ENCODE results near the gene ZFPL1. TPM values are rescaled to one million over a fixed set of nuclear protein-coding genes. Genes with fewer than 3 reads are reported as not detected.

ZFPL1 gene
- total and polyA plus RNA-seq, 4 donors: 12.3 to 19.2 (median 16.3) TPM

DNA sequence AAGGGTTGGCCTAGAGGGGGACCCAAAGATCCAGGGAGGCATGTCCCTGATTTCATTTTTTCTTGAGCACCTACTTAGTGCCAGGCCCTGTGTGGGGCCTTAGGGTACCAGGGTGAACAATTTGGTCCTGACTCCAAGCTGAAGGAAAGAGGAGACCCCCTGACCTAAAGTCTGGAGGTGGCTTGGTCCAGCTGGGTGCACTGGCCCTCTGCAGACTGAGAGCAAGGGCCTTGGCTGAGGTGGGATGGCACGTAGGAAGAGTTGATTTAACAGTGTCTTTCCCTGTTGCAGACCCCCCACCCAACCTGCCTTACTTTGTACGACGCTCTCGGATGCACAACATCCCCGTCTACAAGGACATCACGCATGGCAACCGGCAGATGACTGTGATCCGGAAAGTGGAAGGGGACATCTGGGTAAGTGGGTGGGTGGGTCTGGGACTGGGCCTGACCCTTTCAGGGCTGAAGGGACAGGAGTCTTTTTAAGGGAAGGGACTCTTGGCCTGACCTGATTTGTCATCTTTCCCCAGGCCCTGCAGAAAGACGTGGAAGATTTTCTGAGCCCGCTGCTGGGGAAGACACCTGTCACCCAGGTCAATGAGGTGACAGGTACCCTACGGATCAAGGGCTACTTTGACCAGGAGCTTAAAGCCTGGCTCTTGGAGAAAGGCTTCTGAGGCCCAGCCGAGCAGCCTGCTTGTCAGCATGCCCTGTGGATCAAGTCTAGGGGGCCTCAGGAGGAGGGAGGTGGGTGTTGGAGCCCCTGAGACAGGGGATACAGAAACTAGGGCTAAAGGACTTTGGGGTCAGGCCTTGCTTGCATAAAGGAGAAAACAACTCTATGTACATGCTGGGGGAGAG is 41.4 kb downstream of the ZFPL1 start (continued):
- TF ChIP-seq EGR1 (IDR thresholded peaks at IDR 0.05; ENCODE audit: low read depth in 2 of 2): no peak
- no peak for TF ChIP-seq SP1 (IDR thresholded peaks at IDR 0.05)

DNA sequence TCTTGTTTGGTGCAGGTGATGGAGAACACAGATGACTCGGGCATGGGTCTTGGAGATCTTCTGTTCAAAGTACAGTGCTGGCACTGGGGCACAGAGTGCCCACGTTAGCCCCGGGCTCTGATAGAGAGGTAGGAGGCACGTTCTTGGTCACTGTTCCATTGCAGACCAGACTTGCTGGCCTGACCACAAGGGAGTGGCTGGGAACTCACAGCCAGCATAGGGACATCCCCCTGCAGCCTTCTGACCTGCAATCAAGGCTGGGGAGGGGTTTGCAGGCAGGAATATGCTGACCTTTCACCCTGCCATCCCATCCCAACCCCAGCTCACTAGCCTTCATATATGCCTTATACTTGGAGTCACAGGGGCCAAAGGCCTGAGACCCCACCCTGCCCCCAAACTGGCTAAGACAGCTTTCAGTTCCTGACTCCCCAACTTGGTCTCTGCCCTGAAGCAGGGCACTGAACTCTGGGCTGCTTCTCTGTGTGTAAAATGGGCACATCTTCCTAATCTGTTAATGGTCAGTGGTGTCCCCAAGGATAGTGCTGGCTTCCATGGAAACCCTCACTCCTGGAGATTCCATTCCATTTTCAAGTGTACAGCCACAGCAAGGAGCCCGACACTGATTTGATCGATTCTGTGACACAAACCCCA is 42.7 kb downstream of the ZFPL1 start:
- no peak overlapping the region for H3K27ac ChIP-seq (ENCODE audit: low read depth in 1 of 2, low read length in 2 of 2)
- no peaks in the 10 kb centered on the region for H3K27me3 ChIP-seq (ENCODE audit: control insufficient read depth in 4 of 4, insufficient read depth in 4 of 4, low read length in 3 of 4)
- no peaks in the 10 kb centered on the region for H3K9me3 ChIP-seq (ENCODE audit: control insufficient read depth in 4 of 4, low read length in 3 of 4)
- WGBS: 73% methylated on average over 6 of the region's 6 CpGs
- no peak overlapping the region for H3K4me3 ChIP-seq (ENCODE audit: low read depth in 1 of 3, low read length in 3 of 3)
- peaks cover 33 to 70% (median 49%) of the 10 kb centered on the region in 4 donors for H3K36me3 ChIP-seq (ENCODE audit: control insufficient read depth in 4 of 4, insufficient read depth in 3 of 4, low read depth in 1 of 4, low read length in 3 of 4)
- peaks cover 0 to 17% (median 11%) of the 10 kb centered on the region in 4 donors for H3K4me1 ChIP-seq (ENCODE audit: control insufficient read depth in 4 of 4, insufficient read depth in 4 of 4, low read length in 3 of 4)
- DNase-seq (ENCODE audit: low spot score): no peak
- H3K9ac ChIP-seq (ENCODE audit: low read depth in 1 of 2, low read length in 2 of 2): no peak overlapping the region
- TF ChIP-seq, protein P1, sequence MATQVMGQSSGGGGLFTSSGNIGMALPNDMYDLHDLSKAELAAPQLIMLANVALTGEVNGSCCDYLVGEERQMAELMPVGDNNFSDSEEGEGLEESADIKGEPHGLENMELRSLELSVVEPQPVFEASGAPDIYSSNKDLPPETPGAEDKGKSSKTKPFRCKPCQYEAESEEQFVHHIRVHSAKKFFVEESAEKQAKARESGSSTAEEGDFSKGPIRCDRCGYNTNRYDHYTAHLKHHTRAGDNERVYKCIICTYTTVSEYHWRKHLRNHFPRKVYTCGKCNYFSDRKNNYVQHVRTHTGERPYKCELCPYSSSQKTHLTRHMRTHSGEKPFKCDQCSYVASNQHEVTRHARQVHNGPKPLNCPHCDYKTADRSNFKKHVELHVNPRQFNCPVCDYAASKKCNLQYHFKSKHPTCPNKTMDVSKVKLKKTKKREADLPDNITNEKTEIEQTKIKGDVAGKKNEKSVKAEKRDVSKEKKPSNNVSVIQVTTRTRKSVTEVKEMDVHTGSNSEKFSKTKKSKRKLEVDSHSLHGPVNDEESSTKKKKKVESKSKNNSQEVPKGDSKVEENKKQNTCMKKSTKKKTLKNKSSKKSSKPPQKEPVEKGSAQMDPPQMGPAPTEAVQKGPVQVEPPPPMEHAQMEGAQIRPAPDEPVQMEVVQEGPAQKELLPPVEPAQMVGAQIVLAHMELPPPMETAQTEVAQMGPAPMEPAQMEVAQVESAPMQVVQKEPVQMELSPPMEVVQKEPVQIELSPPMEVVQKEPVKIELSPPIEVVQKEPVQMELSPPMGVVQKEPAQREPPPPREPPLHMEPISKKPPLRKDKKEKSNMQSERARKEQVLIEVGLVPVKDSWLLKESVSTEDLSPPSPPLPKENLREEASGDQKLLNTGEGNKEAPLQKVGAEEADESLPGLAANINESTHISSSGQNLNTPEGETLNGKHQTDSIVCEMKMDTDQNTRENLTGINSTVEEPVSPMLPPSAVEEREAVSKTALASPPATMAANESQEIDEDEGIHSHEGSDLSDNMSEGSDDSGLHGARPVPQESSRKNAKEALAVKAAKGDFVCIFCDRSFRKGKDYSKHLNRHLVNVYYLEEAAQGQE (IDR thresholded peaks at IDR 0.05): no peak
- TF ChIP-seq GABPA (IDR thresholded peaks at IDR 0.05 in 1 of 2, conservative IDR thresholded peaks at IDR 0.05 in 1 of 2) (no peak), TAF1 (conservative IDR thresholded peaks at IDR 0.05) (no peak), SP1 (IDR thresholded peaks at IDR 0.05) (no peak), JUND (IDR thresholded peaks at IDR 0.05) (no peak), NR2F2 (IDR thresholded peaks at IDR 0.05) (no peak)
- TF ChIP-seq, protein P2, sequence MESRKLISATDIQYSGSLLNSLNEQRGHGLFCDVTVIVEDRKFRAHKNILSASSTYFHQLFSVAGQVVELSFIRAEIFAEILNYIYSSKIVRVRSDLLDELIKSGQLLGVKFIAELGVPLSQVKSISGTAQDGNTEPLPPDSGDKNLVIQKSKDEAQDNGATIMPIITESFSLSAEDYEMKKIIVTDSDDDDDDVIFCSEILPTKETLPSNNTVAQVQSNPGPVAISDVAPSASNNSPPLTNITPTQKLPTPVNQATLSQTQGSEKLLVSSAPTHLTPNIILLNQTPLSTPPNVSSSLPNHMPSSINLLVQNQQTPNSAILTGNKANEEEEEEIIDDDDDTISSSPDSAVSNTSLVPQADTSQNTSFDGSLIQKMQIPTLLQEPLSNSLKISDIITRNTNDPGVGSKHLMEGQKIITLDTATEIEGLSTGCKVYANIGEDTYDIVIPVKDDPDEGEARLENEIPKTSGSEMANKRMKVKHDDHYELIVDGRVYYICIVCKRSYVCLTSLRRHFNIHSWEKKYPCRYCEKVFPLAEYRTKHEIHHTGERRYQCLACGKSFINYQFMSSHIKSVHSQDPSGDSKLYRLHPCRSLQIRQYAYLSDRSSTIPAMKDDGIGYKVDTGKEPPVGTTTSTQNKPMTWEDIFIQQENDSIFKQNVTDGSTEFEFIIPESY (IDR thresholded peaks at IDR 0.05): no peak
- TF ChIP-seq, protein P3, sequence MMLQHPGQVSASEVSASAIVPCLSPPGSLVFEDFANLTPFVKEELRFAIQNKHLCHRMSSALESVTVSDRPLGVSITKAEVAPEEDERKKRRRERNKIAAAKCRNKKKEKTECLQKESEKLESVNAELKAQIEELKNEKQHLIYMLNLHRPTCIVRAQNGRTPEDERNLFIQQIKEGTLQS (IDR thresholded peaks at IDR 0.05): no peak
- TF ChIP-seq, protein P4, sequence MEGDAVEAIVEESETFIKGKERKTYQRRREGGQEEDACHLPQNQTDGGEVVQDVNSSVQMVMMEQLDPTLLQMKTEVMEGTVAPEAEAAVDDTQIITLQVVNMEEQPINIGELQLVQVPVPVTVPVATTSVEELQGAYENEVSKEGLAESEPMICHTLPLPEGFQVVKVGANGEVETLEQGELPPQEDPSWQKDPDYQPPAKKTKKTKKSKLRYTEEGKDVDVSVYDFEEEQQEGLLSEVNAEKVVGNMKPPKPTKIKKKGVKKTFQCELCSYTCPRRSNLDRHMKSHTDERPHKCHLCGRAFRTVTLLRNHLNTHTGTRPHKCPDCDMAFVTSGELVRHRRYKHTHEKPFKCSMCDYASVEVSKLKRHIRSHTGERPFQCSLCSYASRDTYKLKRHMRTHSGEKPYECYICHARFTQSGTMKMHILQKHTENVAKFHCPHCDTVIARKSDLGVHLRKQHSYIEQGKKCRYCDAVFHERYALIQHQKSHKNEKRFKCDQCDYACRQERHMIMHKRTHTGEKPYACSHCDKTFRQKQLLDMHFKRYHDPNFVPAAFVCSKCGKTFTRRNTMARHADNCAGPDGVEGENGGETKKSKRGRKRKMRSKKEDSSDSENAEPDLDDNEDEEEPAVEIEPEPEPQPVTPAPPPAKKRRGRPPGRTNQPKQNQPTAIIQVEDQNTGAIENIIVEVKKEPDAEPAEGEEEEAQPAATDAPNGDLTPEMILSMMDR (IDR thresholded peaks at IDR 0.05; ENCODE audit: low read depth, low read length, missing input control): no peak
- TF ChIP-seq, protein P5, sequence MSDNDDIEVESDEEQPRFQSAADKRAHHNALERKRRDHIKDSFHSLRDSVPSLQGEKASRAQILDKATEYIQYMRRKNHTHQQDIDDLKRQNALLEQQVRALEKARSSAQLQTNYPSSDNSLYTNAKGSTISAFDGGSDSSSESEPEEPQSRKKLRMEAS (IDR thresholded peaks at IDR 0.05): no peak
